ENCODE measurements around the gene MBD5. TPM values are rescaled to one million over a fixed set of nuclear protein-coding genes. Genes with fewer than 3 reads are reported as not detected.
"Not testable (repeated sequence)": the region's sequence is repeated elsewhere in the genome, so short reads cannot be mapped to it uniquely, and the experiment has no call there.

MBD5 gene
- total RNA-seq, 1 donor from 2014 or later: 4.1 TPM

DNA sequence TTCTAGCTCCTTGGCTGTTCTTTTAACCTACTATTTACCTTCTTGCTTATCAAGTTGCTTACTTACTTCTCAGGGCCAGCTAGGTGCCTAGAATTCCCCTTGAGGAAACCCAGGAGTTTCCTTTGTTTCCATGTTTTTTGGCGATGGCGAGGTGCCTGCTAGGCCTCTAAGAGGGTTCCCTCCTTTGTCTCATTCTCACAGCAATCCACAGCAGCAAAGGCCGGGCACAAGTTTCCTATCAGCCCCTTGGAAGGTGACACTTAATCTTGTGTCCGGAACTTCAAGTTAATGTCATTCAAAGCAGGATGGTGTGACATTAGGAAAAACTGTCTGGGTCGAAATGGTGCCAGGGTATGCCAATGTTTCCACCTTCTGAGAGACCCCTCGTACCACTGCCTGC, 521.7 kb downstream of the MBD5 start:
- DNase-seq (ENCODE audit: low read depth in 2 of 2): no peak

DNA sequence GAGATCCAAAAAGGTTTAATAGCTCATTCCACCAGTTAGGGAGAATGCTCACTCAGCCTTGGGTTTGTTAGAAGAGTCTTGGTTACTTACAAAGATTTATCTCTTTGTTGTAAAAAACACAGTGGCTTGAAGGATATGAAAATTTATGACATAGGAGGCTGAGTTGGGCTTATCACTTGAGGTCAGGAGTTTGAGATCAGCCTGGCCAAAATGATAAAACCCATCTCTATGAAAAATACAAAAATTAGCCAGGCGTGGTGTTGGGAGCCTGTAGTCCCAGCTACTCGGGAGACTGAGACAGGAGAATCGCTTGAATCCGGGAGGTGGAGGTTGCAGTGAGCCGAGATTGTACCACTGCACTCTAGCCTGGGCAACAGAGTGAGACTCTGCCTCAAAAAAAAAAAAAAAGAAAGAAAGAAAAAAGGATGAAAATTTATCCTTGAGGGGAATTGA, 522.2 kb downstream of the MBD5 start:
- not testable (repeated sequence) for DNase-seq (ENCODE audit: low read depth in 2 of 2)

DNA sequence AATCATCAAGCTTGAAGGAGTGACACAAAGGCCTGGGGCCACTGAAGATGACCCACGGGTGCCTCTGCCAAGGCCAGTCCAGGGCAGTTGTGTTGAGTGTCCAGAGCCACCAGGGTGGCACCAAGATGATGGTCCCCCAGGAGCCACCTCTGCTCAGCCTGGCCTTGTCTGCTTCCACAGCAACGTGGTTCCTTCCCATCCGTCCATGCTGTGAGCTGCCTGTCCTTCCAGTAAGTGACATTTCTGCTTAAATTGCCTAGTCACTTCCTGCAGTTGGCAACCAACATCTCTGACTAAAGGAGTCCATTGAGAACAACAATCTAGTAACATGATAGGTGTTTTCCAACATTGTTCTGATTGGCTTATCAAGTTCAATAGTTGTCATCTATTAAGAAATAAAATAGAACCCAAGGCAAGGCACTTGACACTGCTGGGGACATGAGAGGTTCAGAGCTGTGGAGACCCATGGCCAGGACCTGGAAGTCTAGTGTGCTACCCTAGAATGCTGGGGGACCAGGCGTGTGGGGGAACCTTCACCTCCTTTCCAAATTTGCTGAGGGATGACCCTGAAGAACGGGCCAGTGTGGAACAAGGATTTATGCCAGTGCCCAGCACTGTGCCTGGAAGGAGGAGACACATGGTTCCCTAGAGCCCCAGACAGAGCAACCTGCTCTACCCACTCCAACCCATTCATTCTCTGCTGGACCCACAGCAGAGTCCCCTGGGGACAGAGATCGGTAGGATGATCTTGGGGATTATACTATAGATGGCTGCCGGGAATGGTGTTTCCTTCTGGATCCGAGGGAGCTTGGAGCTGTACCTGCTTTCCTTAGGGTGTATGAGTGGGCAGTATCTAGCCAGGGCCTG, 524.7 kb downstream of the MBD5 start:
- no peak for DNase-seq (ENCODE audit: low read depth in 2 of 2)

DNA sequence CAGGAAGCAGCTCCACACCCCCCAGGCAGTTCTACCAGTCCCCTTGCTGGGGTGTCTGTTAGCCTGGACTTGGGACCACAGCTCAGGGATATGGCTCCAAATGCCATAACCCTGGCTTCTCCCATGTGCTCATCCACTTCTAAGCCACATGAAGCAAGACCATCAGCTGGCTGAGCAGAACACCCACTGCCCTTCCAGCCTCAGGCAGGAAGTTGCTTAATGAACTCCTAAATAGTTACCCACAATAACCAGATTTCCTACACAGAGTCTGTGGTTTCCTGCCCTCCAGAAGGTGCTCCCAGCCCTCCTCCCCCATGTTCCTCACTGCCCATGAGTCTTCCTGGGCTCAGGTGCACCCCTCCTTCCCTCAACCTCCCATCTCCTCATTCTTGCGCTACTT, 525.4 kb downstream of the MBD5 start:
- no peak for DNase-seq (ENCODE audit: low read depth in 2 of 2)

DNA sequence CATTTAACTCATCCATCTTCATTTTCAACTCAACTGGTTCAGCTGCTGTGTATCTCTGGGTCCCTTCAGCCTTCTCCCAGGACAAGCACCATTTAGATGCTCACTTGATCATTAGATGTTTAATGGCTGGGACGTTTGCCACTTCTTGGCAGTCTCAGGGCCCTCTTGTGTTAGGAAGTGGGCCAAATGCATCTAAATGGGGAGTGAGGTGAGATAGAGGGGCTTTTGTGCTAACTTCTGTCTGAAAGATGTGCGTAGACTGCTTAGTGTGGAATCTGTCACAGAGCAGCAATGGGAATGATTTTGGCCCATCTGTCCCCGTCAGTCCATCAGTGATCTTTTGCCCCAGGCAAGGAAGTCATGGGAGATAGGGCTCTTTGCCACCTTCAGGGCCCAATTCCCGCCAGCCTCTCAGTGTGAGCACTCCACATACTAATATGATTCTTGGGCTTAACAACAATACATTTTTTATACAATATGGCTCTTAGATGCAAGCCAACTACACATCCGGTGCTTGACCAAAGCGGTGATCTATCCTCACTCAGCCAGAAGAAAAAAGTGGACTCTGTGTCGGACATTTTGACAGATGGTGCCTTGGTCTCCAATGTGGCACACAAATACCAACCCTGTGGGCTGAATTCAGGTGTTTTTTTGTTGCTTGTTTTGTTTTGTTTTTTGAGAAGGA, 528.0 kb downstream of the MBD5 start:
- DNase-seq (ENCODE audit: low read depth in 2 of 2): no peak

DNA sequence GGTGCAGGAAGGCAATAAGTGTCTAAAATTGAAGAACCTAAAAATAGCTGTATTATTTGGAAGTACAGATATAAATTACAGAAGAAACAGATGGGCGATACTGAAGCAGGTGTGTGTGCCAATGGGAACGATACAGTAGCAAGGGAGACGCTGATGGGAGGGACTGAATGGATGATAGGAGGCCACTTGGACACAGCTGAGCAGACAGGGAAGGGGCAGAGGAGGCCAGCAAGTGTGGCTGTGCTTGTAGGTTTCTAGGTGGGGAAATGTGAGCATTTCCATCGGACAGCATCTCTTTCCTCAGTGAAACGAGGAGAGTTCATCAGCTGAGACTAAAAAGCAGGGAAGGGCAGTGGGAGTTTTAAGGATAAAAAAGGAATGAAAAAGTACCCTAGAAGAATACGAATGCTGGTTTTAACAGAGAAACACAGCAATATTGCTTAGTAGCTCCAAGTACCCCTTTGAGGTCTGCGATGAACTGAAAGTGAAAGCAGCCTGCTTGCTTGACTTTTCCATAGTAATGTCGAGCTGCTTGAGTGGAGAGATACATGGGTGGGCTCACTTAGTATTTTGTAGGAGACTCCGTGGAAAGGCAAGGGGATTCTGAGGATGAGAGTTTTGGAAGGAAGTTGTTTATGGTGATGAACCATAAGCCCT, 531.9 kb downstream of the MBD5 start:
- DNase-seq (ENCODE audit: low read depth in 2 of 2): no peak

DNA sequence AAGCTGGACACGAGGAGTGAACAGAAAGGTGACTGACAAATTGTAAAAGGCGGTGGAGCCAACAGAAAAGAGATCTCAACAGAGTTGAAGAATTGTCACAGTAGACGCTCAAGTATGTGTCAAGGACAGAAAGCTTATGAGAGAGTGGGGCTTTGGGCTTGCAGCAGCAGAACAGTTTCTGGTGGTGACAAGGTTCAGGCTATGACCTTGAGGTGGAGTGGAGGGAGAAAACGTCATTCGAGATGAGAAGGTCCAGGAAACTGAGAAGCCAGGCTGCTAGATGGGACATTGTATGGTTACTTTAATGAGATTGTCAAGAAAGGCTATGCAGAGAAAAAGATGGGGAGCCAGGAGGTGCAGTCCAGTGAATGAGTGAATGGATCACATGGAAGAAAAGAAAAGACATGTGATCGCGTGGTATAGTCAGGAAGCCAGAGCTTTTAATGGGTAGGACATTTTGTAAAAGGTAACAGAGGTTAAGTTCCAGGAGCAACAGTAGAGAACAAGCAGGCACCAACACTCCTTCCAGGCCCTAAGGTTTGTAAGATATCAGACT, 532.5 kb downstream of the MBD5 start:
- DNase-seq (ENCODE audit: low read depth in 2 of 2): no peak

DNA sequence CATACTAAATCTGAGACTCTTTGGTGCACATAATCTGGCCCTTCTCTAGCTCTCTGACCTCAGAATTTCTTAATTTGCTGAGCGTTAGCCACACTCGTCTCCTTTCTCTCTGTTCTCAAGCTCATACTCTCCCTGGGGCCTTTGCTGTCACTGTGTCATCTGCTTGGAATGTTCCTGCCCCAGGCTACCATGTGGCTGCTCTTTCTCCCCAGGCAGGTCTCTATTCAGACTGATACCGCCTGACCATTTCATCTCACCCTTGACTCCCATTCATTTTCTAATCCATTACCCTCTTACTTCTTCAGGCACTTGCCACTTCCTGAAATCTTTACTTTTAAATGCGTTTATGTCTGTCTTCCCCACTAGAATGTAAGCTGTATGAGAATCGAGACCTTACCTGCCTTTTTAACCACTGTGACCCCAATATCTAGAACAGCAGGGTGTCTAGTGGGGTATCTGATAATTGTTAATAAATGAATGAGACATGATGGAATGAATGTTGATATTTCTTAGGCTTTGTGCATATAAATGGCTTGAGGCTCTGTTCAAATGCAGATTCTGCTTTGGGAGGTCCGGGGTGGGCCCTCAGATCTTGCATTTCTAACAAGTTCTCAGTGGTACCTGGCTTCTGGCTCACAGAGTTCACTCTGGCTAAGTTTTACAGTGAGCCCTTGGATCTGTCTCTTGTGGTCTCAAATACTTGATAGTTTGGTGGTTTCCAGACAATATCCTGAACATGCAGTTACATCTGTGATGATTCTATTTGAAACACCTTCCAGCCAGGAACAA, 533.8 kb downstream of the MBD5 start:
- no peak for DNase-seq (ENCODE audit: low read depth in 2 of 2)

DNA sequence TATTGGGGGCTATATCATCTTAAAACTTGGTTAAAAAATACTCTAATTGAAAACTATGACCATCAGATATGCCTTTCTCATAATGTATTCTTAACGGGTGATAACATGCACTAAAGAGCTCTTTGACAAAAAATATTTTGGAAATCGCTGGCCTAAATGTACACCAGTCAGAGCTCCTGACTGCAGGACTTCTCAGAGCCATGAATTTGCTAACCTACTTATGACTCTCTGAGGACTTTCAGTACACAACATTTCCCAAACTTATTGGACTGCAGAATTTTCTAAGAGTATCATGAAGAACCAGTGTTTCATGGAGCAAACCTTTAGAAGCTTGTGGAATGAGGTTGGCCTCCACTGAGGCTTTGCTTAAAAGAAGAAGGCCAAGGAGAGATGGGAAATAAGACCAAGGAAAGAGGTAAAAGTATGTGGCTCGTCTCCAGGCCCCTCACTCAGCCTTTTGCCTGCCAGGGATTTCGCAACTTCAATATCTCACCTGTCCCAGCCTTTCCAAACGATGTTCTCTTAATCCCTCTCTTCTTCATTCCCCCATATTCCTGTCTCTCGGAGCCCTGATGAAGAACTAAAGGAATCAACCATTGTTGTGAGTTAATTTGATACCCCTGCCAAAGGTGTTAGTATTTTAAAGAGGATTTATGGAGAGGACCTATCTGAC, 534.9 kb downstream of the MBD5 start:
- no peak for DNase-seq (ENCODE audit: low read depth in 2 of 2)

DNA sequence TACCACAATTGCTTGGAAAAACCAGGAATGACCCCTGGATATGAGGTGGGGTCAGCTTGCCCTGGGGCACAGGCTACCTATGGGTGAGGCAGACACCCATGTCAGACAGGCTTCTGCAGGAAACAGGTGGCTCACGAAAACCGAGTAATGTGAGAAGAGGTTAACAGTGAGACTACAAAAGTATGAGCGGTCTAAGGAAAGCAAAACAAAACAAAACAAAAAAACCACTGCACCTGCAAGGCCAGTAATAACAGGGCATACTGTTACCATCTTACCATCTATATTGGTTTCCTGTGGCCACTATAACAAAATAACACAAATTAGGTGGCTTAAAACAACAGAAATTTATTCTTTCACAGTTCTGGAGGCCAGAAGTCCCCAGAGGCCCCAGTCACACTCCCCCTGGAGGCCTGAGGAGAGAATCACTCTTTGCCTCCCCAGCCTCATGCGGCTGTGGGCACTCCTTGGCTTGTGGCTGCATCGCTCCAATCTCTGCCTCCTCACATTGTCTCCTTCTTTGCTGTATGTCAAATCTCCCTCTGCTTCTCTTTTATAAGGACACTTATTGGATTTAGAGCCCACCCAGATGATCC, 537.0 kb downstream of the MBD5 start:
- no peak for DNase-seq (ENCODE audit: low read depth in 2 of 2)

DNA sequence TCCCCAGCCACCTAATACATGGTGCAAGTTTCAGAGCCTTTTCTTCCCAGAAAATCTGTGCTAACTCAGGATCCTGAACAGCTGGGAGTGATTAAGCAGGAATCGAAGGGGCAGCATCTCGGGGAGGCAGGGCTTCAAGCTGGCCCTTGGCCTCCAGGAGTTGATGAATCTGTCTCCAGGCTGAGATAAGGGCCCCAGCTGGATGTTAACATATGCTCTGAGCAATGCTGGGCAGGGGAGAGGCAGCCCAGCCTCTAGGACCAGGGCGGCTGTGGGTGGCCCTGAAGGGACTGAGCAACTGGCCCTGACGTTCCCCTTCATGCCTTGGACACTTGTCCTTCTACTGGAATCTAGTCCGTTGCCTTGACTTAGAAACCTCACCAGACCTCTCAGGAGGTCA, 539.6 kb downstream of the MBD5 start:
- DNase-seq (ENCODE audit: low read depth in 2 of 2): no peak

DNA sequence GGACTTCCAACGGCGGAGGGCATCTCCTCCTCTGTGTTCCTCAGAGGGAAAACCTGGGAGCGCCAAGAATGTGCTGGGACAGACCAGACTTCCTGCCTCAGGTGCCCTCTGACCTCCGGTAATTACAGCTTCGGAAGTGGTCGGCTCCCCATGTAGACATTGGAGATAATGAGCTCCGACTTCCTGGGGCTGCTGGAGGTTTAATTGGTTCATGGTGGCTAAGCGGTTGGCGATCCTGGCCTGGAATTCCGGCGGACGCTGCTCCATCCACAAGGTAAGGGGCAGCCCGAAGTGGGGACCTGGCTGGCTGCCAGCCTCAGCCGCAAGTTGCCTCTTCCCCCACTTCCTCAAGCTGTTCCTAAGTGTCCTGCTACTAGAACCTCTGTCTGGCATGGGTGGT, 540.5 kb downstream of the MBD5 start:
- no peak for DNase-seq (ENCODE audit: low read depth in 2 of 2)

DNA sequence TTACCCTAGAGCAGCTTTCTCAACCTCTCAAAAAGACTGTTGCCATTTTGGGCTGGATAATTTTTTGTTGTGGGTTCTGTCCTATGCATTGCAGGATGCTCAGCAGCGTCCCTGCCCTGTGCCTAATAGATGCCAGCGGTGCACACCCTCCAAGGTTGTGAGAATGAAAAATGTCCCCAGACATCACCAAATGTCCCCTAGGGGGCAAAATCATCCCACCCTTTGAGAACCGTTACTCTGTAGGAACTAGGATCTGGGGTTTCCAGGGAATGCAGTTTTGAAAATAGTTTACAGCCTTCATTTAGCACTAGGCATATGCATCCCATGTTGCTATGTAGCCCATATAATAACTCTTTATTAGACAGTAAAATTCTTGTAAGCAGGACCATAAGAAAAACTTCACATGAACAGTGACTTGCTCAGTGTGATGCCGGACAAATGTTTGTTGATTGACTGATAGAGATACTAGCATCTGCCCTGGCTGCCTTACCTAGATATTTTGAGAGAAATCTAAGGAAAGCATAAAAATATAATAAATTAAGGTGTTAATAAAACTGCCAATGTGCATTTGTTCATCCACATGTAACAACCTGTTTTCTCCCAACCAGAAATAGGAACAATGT, 544.5 kb downstream of the MBD5 start:
- peak in 1 of 2 donors; percentile 17 for DNase-seq (ENCODE audit: low read depth in 2 of 2)

Other genes with a start within 250 kb of the MBD5 start
- 3.5 and 4.0 TPM in 2 replicates for gene ACVR2A, start 176.1 kb upstream of the MBD5 start, total RNA-seq
- gene ORC4, start 354 bp upstream of the MBD5 start, total RNA-seq: 18.5 and 19.3 TPM in 2 replicates

Measured in dermis microvascular lymphatic vessel endothelial cell (primary cell).